K562 (cell line): ENCODE results near the gene CFAP20. TPM values are rescaled to one million over a fixed set of nuclear protein-coding genes. Genes with fewer than 3 reads are reported as not detected.

ENCODE experiments used
- NCOA1 ChIP-seq: fragments of 450-650 bp; IDR thresholded peaks from 2 replicates; pipeline ENCODE4 v1.6.1; 2016; ENCODE audit warnings: low read depth
- SP2 ChIP-seq: IDR thresholded peaks from 2 replicates; pipeline ENCODE4 v1.6.1; 2011; ENCODE audit warnings: mild to moderate bottlenecking, low read depth, low read length, moderate library complexity; ENCODE audit not compliant: poor library complexity, severe bottlenecking; ENCODE audit errors: extremely low read depth
- polyA plus RNA-seq, 8 experiments: library from polyadenylated mRNA; depleted of rRNA in 4 of 8; stranded (reverse) in 5 of 8; unstranded in 3 of 8; fragments of >200 nt; fragmentation: Nextera tagmentation in 2 of 8; fragmentation: Illumina TruSeq in 1 of 8; extraction: Ambion mirVana in 2 of 8; extraction: Trizol in 1 of 8; gene quantifications; 2 replicates each; pipeline versions ENCODE4 v1.2.1 to v1.2.3, GENCODE V29; 2011 to 2014; ENCODE audit warnings: inconsistent platforms in 1 of 8, missing spikeins in 1 of 8
- total RNA-seq, 7 experiments: library from RNA; depleted of rRNA in 6 of 7; stranded (reverse); fragments of >200 nt in 6 of 7; fragmentation: Illumina TruSeq in 2 of 7; extraction: Trizol in 2 of 7; gene quantifications; 2 replicates each; pipeline versions ENCODE4 v1.2.1 to v1.2.3, GENCODE V29; 2011 to 2021; ENCODE audit warnings: low replicate concordance in 1 of 7
- TF ChIP-seq, protein P1 (sequence below), 2 experiments: fragments of 450-650 bp; formaldehyde crosslinking in 1 of 2; IDR thresholded peaks; 2 replicates each; pipeline versions ENCODE4 v1.4.0 to v1.6.1; 2014 to 2020; ENCODE audit warnings: mild to moderate bottlenecking in 2 of 2, borderline replicate concordance in 1 of 2, low read depth in 1 of 2
- TF ChIP-seq, protein P2 (sequence below): fragments of 200-600 bp; sonication (generic); IDR thresholded peaks from one replicate; pipeline ENCODE4 v1.6.1; 2012; ENCODE audit warnings: mild to moderate bottlenecking, low read depth, low read length, inconsistent platforms

Gene CFAP20
- total and polyA plus RNA-seq, 9 of the 15 experiments (the other 6 are each of a cell fraction or from before 2014, with no cell fraction given): 20.5 to 90.5 (median 75.3) TPM

GRCh38 chr16:58129097-58129936 lies at the start of gene CFAP20 (continued):
- TF ChIP-seq, protein P1, sequence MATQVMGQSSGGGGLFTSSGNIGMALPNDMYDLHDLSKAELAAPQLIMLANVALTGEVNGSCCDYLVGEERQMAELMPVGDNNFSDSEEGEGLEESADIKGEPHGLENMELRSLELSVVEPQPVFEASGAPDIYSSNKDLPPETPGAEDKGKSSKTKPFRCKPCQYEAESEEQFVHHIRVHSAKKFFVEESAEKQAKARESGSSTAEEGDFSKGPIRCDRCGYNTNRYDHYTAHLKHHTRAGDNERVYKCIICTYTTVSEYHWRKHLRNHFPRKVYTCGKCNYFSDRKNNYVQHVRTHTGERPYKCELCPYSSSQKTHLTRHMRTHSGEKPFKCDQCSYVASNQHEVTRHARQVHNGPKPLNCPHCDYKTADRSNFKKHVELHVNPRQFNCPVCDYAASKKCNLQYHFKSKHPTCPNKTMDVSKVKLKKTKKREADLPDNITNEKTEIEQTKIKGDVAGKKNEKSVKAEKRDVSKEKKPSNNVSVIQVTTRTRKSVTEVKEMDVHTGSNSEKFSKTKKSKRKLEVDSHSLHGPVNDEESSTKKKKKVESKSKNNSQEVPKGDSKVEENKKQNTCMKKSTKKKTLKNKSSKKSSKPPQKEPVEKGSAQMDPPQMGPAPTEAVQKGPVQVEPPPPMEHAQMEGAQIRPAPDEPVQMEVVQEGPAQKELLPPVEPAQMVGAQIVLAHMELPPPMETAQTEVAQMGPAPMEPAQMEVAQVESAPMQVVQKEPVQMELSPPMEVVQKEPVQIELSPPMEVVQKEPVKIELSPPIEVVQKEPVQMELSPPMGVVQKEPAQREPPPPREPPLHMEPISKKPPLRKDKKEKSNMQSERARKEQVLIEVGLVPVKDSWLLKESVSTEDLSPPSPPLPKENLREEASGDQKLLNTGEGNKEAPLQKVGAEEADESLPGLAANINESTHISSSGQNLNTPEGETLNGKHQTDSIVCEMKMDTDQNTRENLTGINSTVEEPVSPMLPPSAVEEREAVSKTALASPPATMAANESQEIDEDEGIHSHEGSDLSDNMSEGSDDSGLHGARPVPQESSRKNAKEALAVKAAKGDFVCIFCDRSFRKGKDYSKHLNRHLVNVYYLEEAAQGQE (IDR thresholded peaks at IDR 0.05; ENCODE audit: borderline replicate concordance): no peak
- TF ChIP-seq, protein P1 (CRISPR knock-in tag; IDR thresholded peaks at IDR 0.05; ENCODE audit: low read depth): no peak; the same call in 1 of the 2 replicates
- TF ChIP-seq NCOA1 (peak; percentile 72), SP2 (peak; percentile 69)
- TF ChIP-seq, protein P2, sequence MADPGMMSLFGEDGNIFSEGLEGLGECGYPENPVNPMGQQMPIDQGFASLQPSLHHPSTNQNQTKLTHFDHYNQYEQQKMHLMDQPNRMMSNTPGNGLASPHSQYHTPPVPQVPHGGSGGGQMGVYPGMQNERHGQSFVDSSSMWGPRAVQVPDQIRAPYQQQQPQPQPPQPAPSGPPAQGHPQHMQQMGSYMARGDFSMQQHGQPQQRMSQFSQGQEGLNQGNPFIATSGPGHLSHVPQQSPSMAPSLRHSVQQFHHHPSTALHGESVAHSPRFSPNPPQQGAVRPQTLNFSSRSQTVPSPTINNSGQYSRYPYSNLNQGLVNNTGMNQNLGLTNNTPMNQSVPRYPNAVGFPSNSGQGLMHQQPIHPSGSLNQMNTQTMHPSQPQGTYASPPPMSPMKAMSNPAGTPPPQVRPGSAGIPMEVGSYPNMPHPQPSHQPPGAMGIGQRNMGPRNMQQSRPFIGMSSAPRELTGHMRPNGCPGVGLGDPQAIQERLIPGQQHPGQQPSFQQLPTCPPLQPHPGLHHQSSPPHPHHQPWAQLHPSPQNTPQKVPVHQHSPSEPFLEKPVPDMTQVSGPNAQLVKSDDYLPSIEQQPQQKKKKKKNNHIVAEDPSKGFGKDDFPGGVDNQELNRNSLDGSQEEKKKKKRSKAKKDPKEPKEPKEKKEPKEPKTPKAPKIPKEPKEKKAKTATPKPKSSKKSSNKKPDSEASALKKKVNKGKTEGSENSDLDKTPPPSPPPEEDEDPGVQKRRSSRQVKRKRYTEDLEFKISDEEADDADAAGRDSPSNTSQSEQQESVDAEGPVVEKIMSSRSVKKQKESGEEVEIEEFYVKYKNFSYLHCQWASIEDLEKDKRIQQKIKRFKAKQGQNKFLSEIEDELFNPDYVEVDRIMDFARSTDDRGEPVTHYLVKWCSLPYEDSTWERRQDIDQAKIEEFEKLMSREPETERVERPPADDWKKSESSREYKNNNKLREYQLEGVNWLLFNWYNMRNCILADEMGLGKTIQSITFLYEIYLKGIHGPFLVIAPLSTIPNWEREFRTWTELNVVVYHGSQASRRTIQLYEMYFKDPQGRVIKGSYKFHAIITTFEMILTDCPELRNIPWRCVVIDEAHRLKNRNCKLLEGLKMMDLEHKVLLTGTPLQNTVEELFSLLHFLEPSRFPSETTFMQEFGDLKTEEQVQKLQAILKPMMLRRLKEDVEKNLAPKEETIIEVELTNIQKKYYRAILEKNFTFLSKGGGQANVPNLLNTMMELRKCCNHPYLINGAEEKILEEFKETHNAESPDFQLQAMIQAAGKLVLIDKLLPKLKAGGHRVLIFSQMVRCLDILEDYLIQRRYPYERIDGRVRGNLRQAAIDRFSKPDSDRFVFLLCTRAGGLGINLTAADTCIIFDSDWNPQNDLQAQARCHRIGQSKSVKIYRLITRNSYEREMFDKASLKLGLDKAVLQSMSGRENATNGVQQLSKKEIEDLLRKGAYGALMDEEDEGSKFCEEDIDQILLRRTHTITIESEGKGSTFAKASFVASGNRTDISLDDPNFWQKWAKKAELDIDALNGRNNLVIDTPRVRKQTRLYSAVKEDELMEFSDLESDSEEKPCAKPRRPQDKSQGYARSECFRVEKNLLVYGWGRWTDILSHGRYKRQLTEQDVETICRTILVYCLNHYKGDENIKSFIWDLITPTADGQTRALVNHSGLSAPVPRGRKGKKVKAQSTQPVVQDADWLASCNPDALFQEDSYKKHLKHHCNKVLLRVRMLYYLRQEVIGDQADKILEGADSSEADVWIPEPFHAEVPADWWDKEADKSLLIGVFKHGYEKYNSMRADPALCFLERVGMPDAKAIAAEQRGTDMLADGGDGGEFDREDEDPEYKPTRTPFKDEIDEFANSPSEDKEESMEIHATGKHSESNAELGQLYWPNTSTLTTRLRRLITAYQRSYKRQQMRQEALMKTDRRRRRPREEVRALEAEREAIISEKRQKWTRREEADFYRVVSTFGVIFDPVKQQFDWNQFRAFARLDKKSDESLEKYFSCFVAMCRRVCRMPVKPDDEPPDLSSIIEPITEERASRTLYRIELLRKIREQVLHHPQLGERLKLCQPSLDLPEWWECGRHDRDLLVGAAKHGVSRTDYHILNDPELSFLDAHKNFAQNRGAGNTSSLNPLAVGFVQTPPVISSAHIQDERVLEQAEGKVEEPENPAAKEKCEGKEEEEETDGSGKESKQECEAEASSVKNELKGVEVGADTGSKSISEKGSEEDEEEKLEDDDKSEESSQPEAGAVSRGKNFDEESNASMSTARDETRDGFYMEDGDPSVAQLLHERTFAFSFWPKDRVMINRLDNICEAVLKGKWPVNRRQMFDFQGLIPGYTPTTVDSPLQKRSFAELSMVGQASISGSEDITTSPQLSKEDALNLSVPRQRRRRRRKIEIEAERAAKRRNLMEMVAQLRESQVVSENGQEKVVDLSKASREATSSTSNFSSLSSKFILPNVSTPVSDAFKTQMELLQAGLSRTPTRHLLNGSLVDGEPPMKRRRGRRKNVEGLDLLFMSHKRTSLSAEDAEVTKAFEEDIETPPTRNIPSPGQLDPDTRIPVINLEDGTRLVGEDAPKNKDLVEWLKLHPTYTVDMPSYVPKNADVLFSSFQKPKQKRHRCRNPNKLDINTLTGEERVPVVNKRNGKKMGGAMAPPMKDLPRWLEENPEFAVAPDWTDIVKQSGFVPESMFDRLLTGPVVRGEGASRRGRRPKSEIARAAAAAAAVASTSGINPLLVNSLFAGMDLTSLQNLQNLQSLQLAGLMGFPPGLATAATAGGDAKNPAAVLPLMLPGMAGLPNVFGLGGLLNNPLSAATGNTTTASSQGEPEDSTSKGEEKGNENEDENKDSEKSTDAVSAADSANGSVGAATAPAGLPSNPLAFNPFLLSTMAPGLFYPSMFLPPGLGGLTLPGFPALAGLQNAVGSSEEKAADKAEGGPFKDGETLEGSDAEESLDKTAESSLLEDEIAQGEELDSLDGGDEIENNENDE: no peak
